ENCODE data around the gene PRSS36.
A peak's percentile ranks its signal among the peaks of the same experiment; 100 is the strongest.

Gene PRSS36

DNA sequence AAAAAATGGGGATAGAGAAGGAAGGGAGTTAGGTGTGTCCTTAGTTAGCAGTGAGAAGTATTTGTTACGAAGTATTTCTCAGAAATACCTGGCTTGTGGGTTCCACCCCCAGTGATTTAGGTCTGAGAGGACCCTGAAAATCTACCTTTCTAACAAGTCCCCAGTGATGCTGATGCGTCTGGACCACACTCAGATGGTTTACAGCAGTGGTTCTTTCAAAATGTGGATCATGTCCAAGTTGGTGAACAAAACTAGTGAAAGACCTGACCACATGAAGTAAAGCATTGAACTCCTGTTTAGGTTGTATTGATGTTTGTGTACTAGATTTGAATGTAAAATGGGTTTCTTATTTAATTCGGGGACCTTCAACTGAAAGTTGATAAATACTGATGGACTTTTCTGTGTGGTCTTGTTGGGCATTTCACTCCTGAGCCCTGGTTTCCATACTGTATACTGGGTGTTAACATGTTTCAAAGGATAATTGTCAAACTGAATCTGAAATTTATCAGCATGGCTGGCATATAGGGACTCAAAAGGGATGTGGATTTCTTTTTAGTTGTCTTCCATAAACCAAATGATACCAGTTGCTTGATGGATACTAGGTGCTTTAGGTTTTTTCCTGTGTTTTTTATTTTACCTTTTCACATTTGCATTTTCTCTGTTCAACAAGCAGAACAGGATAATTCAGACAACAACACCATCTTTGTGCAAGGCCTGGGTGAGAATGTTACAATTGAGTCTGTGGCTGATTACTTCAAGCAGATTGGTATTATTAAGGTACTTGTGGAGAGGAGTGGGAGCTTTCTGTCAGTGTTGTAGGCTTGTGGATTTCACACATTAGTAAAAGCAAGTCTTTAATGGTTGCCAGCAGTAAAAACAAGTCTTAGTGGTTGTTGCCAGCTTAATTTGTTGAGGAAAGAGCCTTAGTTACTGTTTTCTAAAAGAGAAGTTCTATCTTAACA, 38.9 kb upstream of the PRSS36 start:
- no peak for TF ChIP-seq REST (IDR thresholded peaks at IDR 0.05; ENCODE audit: insufficient replicate concordance, low read depth)
- TF ChIP-seq CTCF (IDR thresholded peaks at IDR 0.05; ENCODE audit: insufficient read depth, low read length) = no peak
- no peak for TF ChIP-seq POLR2AphosphoS5 (IDR thresholded peaks at IDR 0.05; ENCODE audit: low read depth)
- TF ChIP-seq GABPA (IDR thresholded peaks at IDR 0.05; ENCODE audit: low read depth) = no peak
- no peak for TF ChIP-seq SPI1 (IDR thresholded peaks at IDR 0.05; ENCODE audit: borderline replicate concordance, low read depth)

GRCh38 chr16:31187808-31188189, 37.9 kb upstream of the PRSS36 start:
- DNase-seq (ENCODE audit: low read depth in 1 of 2, low spot score in 1 of 2) = peak in 1 of 2 experiments; percentile 35
- Histone ChIP-seq H3K4me3 (replicated peaks; ENCODE audit: insufficient read depth, low read length) (no peak overlapping the region), H3K27me3 (ENCODE audit: insufficient read depth, poor library complexity, severe bottlenecking) (no peaks in the 10 kb centered on the region), H3K27ac (replicated peaks) (no peak overlapping the region)
- no peak for TF ChIP-seq CTCF (IDR thresholded peaks at IDR 0.05; ENCODE audit: insufficient read depth, low read length)
- TF ChIP-seq REST (IDR thresholded peaks at IDR 0.05; ENCODE audit: insufficient replicate concordance, low read depth) = no peak
- no peak; the same call in 1 of the 2 replicates for TF ChIP-seq POLR2AphosphoS5 (IDR thresholded peaks at IDR 0.05; ENCODE audit: low read depth)
- no peak for TF ChIP-seq GABPA (IDR thresholded peaks at IDR 0.05; ENCODE audit: low read depth)
- no peak for TF ChIP-seq SPI1 (IDR thresholded peaks at IDR 0.05; ENCODE audit: borderline replicate concordance, low read depth)

More for the DNA sequence above, 38.9 kb upstream of the PRSS36 start:
- H3K4me3 ChIP-seq (replicated peaks; ENCODE audit: insufficient read depth, low read length) = no peak overlapping the region
- peak in 1 of 2 experiments; percentile 32 for DNase-seq (ENCODE audit: low read depth in 1 of 2, low spot score in 1 of 2)
- H3K27me3 ChIP-seq (ENCODE audit: insufficient read depth, poor library complexity, severe bottlenecking) = no peaks in the 10 kb centered on the region
- no peak overlapping the region for H3K27ac ChIP-seq (replicated peaks)

GRCh38 chr16:31186930-31187807, 37.3 kb upstream of the PRSS36 start:
- H3K27me3 ChIP-seq (ENCODE audit: insufficient read depth, poor library complexity, severe bottlenecking) = no peaks in the 10 kb centered on the region
- H3K4me3 ChIP-seq (replicated peaks; ENCODE audit: insufficient read depth, low read length) = no peak overlapping the region
- peak in 1 of 2 experiments; percentile 50 for DNase-seq (ENCODE audit: low read depth in 1 of 2, low spot score in 1 of 2)
- H3K27ac ChIP-seq (replicated peaks) = peak overlapping the region; percentile 41; the same call in 1 of the 2 replicates
- peak; percentile 48; the same call in 1 of the 2 replicates for TF ChIP-seq POLR2AphosphoS5 (IDR thresholded peaks at IDR 0.05; ENCODE audit: low read depth)
- no peak for TF ChIP-seq SPI1 (IDR thresholded peaks at IDR 0.05; ENCODE audit: borderline replicate concordance, low read depth)

All from HL-60 (cell line).